Measurements from ENCODE around the gene STX8.
A peak's percentile ranks its signal among the peaks of the same experiment; 100 is the strongest.

Gene STX8

GRCh38 chr17:9402590-9403199, 172.9 kb downstream of the STX8 start:
- CTCF ChIA-PET = interaction anchor here (0.6 to 1.2 kb wide), 3 partner anchors 9 to 118 kb away, joined by 3 to 6 read pairs (median 3); no protein-coding TSS in a partner anchor
- TF ChIP-seq CTCF (IDR thresholded peaks at IDR 0.05; ENCODE audit: insufficient read depth, low read length, missing control alignments) = peak; percentile 11
- no peak overlapping the region for H3K4me3 ChIP-seq (ENCODE audit: low read depth, low read length)
- DNase-seq (ENCODE audit: low read depth, low spot score) = no peak
- POLR2A ChIA-PET = no interaction called here

- no peak for TF ChIP-seq CTCF (IDR thresholded peaks at IDR 0.05; ENCODE audit: insufficient read depth, low read length, missing control alignments)
- no peak overlapping the region for H3K4me3 ChIP-seq (ENCODE audit: low read depth, low read length)
- CTCF ChIA-PET = interaction anchor here (1.2 kb wide), 1 partner anchor 8 kb away, joined by 6 read pairs; no protein-coding TSS in a partner anchor
- POLR2A ChIA-PET = no interaction called here
- DNase-seq (ENCODE audit: low read depth, low spot score) = peak; percentile 42
Observed at GRCh38 chr17:9401434-9401833, 174.2 kb downstream of the STX8 start.

- H3K4me3 ChIP-seq (ENCODE audit: low read depth, low read length) = no peak overlapping the region
- ChIA-PET POLR2A (interaction anchor here (0.5 kb wide), 1 partner anchor 11 kb away, joined by 3 read pairs; no protein-coding TSS in a partner anchor), CTCF (interaction anchor here (0.5 kb wide), 1 partner anchor 33 kb away, joined by 3 read pairs; no protein-coding TSS in a partner anchor)
- TF ChIP-seq CTCF (IDR thresholded peaks at IDR 0.05; ENCODE audit: insufficient read depth, low read length, missing control alignments) = no peak
- peak; percentile 89 for DNase-seq (ENCODE audit: low read depth, low spot score)
Observed at GRCh38 chr17:9389111-9389527, 186.5 kb downstream of the STX8 start.

- CTCF ChIA-PET = no interaction called here
- DNase-seq (ENCODE audit: low read depth, low spot score) = no peak
- no peak overlapping the region for H3K4me3 ChIP-seq (ENCODE audit: low read depth, low read length)
- no peak for TF ChIP-seq CTCF (IDR thresholded peaks at IDR 0.05; ENCODE audit: insufficient read depth, low read length, missing control alignments)
- POLR2A ChIA-PET = no interaction called here
Observed at GRCh38 chr17:9386401-9386800, 189.2 kb downstream of the STX8 start.

- DNase-seq (ENCODE audit: low read depth, low spot score) = no peak
- ChIA-PET CTCF (no interaction called here), POLR2A (no interaction called here)
- H3K4me3 ChIP-seq (ENCODE audit: low read depth, low read length) = no peak overlapping the region
- TF ChIP-seq CTCF (IDR thresholded peaks at IDR 0.05; ENCODE audit: insufficient read depth, low read length, missing control alignments) = no peak
Observed at GRCh38 chr17:9383826-9384225, 191.8 kb downstream of the STX8 start.

GRCh38 chr17:9382626-9383025, 193.0 kb downstream of the STX8 start:
- ChIA-PET POLR2A (no interaction called here), CTCF (no interaction called here)
- H3K4me3 ChIP-seq (ENCODE audit: low read depth, low read length) = no peak overlapping the region
- DNase-seq (ENCODE audit: low read depth, low spot score) = no peak
- no peak for TF ChIP-seq CTCF (IDR thresholded peaks at IDR 0.05; ENCODE audit: insufficient read depth, low read length, missing control alignments)

All from AG04449 (cell line).